Measurements from ENCODE around the gene NUTM2F.
"Not testable (repeated sequence)": the region's sequence is repeated elsewhere in the genome, so short reads cannot be mapped to it uniquely, and the experiment has no call there.

The NUTM2F gene, protein sequence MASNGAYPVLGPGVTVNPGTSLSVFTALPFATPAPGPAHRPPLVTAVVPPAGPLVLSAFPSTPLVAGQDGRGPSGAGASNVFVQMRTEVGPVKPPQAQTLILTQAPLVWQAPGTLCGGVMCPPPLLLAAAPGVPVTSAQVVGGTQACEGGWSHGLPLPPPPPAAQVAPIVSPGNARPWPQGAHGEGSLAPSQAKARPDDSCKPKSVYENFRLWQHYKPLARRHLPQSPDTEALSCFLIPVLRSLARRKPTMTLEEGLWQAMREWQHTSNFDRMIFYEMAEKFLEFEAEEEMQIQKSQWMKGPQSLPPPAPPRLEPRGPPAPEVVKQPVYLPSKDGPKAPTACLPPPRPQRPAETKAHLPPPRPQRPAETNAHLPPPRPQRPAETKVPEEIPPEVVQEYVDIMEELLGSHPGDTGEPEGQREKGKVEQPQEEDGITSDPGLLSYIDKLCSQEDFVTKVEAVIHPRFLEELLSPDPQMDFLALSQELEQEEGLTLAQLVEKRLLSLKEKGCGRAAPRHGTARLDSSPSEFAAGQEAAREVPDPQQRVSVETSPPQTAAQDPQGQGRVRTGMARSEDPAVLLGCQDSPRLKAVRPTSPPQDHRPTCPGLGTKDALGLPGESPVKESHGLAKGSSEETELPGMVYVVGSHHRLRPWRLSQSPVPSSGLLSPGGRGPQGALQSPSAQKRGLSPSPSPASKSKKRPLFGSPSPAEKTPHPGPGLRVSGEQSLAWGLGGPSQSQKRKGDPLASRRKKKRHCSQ

GRCh38 chr9:94328544-94328943, at the start of gene NUTM2F:
Gene NUTM2F, minus strand, starts transcription at chr9:94328644. Its CDS starts 21 bp downstream, at chr9:94328623.
- not testable (repeated sequence) for ATAC-seq

DNA sequence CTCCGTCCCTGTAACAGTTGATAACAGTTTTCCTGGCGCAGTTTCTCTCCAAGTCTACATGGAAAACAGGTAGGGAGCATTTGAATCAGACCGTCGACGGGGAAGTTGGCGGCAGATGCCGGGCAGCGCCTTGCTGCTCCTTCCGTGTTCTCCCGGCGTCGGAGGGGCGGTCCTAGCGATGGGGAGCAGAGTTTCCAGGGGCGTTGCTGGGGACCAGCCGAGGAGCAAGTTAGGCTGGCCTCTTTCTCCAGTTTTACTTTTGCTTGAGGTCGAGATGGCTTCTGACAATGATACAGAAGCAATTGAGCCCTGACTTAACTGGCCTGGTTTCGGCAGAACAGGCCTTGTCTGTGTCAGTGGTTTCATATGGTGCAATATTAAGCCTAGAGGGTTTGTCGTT, 46.8 kb upstream of the NUTM2F start:
- ATAC-seq, result peak; percentile 77

- peak; percentile 97 for ATAC-seq
These were observed 46.0 kb upstream of the NUTM2F start for GRCh38 chr9:94374176-94375056.

DNA sequence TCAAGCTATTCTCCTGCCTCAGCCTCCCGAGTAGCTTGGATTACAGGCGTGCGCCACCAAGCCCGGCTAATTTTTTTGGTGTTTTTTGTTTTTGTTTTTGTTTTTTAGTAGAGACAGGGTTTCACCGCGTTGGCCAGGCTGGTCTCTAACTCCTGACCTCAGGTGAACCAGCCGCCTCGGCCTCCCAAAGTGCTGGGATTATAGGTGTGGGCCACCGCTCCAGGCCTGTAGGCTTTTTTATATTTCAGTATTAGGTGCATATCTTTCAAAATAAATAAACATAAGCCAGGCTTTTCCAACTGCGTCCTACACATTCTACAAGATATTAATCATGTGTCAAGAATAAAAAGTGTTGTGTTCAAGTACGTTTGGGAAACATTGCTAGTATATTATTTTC, 45.3 kb upstream of the NUTM2F start:
- not testable (repeated sequence) for ATAC-seq

- not testable (repeated sequence) for ATAC-seq
These were observed 41.8 kb upstream of the NUTM2F start for GRCh38 chr9:94370266-94370665.

DNA sequence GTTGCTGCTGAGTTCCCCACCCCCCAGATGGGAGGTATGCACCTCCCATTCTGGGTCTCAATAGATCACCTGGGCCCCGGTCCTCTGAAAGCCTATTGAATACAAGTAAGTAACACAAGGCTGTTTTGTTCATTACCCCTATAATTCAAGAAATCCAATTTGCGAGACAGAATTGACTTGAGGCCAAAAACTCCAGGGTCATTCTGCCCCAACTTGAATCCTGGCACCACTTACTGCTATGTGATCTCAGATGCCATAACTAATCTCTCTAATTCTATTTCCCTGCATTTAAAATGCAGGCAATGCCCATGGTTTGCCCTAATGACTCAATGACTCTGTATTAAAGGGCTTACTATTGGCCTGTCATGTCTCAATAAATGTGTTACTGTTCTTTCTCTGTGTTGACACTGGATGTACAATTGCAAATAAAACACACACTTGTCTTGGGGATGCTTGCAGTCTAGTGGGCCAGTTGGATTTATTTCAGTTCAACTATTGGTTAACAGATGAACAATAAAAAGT, 35.7 kb upstream of the NUTM2F start:
- peak; percentile 26; the same call in 1 of the 3 replicates for ATAC-seq

DNA sequence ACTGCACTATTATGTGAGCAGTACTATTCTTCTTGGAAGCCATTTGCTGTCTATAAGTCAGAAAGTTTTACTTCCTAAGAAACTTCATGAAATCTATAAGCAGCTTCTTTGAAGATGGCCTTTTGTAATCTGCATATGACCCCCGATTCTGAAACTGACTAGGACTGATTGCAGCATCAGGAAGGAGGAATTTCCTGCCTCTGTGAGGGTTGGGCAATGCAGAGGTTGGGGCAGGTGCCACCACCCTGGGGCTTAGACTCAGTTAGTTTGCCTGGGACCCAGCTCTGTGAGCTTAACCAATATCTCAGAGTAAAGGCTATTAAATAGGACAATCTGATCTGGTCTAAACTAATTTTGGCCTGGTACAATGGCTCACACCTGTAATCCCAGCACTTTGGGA, 28.7 kb upstream of the NUTM2F start:
- not testable (repeated sequence) for ATAC-seq

DNA sequence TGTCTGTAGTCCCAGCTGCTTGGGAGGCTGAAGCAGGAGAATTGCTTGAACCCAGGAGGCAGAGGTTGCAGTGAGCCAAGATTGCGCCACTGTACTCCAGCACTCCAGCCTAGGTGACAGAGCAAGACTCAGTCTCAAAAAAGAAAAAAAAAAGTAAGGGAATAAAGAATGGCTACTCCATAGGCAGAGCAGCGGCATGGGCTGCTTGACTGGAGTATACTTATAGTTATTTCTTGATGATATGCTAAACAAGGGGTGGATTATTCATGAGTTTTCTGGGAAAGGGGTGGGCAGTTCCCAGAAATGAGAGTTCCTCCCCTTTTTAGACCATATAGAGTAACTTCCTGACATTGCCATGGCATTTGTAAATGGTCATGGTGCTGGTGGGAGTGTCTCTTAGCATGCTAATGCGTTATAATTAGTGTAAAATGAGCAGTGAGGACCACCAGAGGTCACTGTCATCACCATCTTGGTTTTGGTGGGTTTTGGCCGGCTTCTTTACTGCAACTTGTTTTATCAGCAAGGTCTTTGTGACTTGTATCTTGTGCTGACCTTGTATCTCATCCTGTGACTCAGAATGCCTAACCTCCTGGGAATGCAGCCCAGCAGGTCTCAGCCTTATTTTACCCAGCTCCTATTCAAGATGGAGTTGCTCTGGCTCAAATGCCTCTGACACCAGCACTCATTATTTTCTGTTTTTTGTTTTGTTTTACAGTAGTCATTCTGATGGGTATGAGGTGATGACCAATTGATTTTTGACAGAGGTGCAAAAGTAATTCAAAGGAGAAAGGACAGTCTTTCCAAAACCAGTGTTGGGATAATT, 23.7 kb upstream of the NUTM2F start:
- ATAC-seq, result not testable (repeated sequence)

GRCh38 chr9:94348754-94349153, 20.3 kb upstream of the NUTM2F start:
- not testable (repeated sequence) for ATAC-seq

DNA sequence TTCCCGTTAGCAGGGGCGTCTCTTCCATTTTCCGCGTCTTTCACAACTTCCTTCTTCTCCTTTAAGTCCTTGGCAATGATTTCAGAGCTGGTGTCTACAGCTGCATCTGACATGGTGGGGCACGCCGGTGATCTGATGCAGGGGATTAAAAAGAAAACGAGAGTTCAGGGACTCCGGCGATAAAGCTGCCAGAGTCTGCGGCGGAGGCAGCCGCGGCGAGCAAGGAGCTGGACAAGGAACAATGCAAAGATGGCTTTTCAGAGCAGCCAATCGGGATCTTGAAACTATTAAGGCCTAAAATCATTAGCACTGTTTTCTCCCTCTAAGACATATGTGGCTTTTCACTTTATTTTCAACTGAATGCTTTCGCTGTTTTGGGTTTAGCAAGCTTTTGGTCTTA, 19.0 kb upstream of the NUTM2F start:
- ATAC-seq, result not testable (repeated sequence)

DNA sequence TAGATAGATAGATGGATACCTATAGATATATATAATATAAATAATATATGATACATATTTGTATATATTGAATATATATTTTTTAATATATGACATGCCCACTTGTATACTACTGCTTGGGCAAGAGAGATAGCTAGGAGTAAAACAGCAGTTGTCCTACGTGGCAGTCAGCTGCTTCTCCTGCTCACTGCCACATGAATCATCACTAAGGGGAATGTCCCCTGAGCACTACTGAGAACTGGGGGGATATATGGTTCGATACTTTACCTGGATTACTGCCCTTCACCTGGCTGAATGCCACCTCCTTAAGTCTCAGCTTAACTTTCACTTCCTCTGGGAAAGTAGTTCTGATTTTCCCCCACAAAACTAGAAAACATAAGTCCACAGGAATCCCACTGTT, 13.3 kb upstream of the NUTM2F start:
- ATAC-seq, result not testable (repeated sequence)

DNA sequence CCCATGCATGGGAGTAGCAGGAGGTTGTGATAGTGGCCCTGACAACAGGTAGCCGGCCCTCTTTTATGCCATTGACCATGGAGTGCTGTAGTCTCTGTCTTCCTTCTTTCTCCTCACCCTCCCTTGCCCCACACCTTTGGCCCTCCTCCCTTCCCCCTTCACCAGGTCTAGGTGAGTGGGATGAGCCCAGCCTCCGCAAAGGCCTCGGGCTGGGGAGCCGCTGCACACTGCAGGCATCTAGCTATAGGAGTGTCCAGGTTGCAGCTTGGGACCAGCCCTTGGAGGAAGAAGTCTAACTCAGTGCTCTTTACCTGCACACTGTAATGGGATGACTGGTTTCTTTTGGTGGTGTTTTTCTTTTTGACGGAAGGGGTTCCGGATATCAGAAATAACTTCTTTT, 12.3 kb upstream of the NUTM2F start:
- ATAC-seq, result not testable (repeated sequence)

DNA sequence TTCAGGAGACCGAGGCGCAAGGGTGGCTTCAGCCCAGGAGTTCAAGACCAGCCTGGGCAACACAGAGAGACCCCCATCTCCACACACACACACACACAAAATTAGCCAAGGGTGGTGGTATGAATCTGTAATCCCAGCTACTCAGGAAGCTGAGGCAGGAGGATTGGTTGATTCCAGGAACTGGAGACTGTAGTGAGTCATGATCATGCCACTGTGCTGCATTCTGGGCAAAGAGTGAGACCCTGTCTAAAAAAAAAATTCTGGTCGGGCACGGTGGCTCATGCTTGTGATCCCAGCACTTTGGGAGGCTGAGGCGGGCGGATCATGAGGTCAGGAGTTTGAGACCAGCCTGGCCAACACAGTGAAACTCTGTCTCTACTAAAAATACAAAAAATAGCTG, 11.2 kb upstream of the NUTM2F start:
- not testable (repeated sequence) for ATAC-seq

- not testable (repeated sequence) for ATAC-seq
These were observed 10.3 kb upstream of the NUTM2F start for GRCh38 chr9:94338723-94339122.

DNA sequence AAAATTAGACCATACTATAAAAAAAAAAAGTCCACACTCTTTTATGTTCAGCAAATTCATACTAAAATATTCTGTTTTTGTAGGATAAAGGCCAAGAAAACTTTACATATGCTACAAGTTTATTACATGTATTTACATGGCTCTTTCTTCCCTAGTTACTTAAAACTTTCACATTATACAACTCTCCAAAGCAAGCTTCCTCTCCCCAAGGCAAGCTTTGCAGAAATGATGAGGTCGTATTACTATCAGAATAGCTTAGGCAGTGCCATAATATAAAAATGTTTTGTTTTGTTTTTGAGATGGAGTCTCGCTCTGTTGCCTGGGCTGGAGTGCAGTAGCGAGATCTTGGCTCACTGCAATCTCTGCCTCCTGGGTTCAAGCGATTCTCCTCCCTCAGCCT, 8.0 kb upstream of the NUTM2F start:
- ATAC-seq, result not testable (repeated sequence)

- not testable (repeated sequence) for ATAC-seq
These were observed 2.9 kb downstream of the NUTM2F start for GRCh38 chr9:94325583-94325982.

- not testable (repeated sequence) for ATAC-seq
These were observed 5.2 kb downstream of the NUTM2F start for GRCh38 chr9:94323153-94323798.

- ATAC-seq, result not testable (repeated sequence)
These were observed 6.0 kb downstream of the NUTM2F start for GRCh38 chr9:94322342-94322940.

DNA sequence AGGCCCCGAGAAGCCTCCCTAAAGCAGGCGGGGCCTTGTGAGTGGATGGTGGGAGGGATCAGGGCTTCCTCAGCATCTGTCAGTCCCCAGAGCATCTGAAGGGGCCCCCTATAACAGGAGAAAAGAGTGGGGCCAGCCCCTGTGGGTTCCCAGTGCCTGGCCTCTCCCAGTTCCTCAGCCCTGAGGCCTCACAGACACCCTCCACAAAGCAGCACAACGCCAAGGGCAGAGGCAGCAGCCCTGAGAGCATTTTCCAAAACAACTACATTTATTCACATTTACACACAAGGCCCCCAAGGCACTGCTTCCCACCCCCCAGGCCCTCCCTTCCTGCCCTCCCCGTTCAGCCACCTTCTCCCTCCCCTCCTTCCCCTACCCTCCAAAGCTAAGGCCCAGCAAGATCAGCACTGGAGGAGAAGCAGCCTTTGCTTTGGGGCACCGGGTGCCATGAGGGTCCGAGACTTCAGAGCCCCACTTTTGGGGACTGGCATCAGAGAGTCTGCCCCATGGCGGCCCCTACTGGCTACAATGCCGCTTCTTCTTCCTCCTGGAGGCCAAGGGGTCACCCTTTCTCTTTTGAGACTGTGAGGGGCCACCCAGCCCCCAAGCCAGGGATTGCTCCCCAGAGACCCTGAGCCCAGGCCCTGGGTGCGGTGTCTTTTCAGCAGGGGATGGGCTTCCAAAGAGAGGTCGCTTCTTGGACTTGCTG, 10.3 kb downstream of the NUTM2F start:
- not testable (repeated sequence) for ATAC-seq

DNA sequence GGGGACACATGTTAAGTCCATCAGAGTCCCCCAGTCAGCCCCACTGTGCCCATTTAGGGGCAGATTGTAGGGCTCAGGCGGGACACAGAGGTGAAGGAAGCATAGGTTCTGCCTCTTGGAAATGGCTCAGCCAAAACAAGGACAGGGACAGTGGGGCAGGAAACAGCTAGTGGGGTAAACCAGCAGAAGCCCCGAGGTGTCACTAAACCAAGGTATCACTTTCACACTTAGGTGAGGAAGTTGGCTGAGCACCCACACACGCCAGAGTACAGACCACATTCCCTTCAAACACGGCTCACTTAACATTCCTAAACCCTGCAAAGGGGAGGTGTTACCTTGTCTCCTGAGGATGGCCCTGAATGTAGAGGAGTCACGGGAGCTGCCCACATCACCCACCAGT, 12.2 kb downstream of the NUTM2F start:
- ATAC-seq, result not testable (repeated sequence)

Data from SK-N-SH treated with all-trans-retinoic acid at 6 μM for 48 hours (cell line).